Lower leg skin (tissue), 4 donors: ENCODE results near the gene SIK3. TPM values are rescaled to one million over a fixed set of nuclear protein-coding genes. Genes with fewer than 3 reads are reported as not detected.

Experiments used
- DNase-seq, 2 donors: peaks; one replicate each; pipeline ENCODE4 v3.0.0-alpha.2; 2019; ENCODE audit warnings: low spot score in 2 of 2
- H3K4me3 ChIP-seq: fragments of 200-600 bp; sonication (generic); 2 replicates; pipeline ENCODE4 v1.5.1; 2017; ENCODE audit warnings: mild to moderate bottlenecking, low read depth; ENCODE audit not compliant: poor library complexity, severe bottlenecking
- CTCF ChIP-seq, 3 donors: fragments of 450-650 bp; IDR thresholded peaks; one replicate each; pipeline ENCODE4 v1.5.1; 2016; ENCODE audit warnings: antibody characterized with exemption in 3 of 3, mild to moderate bottlenecking in 3 of 3, moderate library complexity in 2 of 3
- POLR2A ChIP-seq, 2 donors: fragments of 450-650 bp; IDR thresholded peaks; one replicate each; pipeline ENCODE4 v1.6.1; 2016 to 2017; ENCODE audit warnings: antibody characterized with exemption in 2 of 2, mild to moderate bottlenecking in 1 of 2, moderate library complexity in 1 of 2
- WGBS, 2 donors: methylation state at CpG; one replicate each; pipeline ENCODE4 v1.1.5; 2018; 5-methylcytosine and 5-hydroxymethylcytosine counted together
- intact Hi-C: fragments of 100-400 bp; cut with DNase I; formaldehyde crosslinking; loops from one replicate; pipeline ENCODE4 v1.15.0; 2023; ENCODE audit warnings: low total_unique reads
- total RNA-seq, 4 donors: library from RNA; depleted of rRNA; stranded (reverse); fragments of >200 nt; gene quantifications; one replicate each; pipeline ENCODE4 v1.1.0, GENCODE V29; 2016

The SIK3 gene
- total RNA-seq, 4 donors from 2014 or later = 26.7 to 37.5 (median 30.1) TPM

DNA sequence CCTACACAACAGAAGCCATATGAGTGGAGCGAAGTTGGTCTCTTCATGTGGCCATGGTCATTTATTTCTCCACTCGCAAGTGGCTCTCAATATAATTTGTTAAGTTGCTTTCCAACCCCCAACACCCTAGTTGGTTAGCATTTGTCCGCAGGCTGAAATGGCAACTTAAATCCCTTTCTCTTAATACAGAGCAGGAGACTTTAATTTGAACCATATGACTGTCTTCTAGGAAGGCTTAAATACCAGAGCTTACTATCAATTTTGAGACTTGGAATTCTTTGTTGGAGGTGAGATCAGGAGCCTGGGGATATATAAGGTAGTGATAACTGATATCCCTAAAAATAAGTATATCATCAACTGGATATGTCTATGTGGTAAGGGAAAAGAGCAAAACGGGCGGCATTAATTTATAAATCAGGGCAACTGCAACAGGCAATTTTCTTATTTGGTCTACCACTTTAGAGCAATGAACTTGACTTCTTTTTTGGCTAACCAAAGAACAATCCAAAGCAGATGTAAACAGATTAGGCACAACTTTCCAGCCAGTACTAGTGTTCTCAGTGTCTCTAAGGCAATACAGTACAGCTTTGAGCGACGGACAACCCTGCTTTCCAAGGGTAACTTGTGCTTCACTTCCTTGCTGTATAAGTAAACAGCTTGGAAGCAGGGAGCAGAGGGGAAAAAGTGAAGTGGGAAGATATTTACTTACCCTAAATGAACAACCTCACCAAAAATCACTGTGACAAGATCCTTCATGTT, 186.1 kb downstream of the SIK3 start:
- DNase-seq = no peak
- intact Hi-C loops = no loop called here
- TF ChIP-seq CTCF (IDR thresholded peaks at IDR 0.05) (no peak), POLR2A (IDR thresholded peaks at IDR 0.05) (no peak)
- no peak overlapping the region for H3K4me3 ChIP-seq
- WGBS, 2 donors = 75 to 79% methylated on average over 7 of the region's 7 CpGs

GRCh38 chr11:116910847-116911246, 187.4 kb downstream of the SIK3 start:
- no peak for TF ChIP-seq CTCF (IDR thresholded peaks at IDR 0.05)
- TF ChIP-seq POLR2A (IDR thresholded peaks at IDR 0.05) = no peak
- WGBS, 2 donors = 94 to 97% methylated on average over 4 of the region's 4 CpGs
- no peak overlapping the region for H3K4me3 ChIP-seq
- DNase-seq = no peak
- intact Hi-C loops = no loop called here

- whole genome bisulfite sequencing, 2 donors = 98% methylated on average over 2 of the region's 2 CpGs
- no peak for TF ChIP-seq POLR2A (IDR thresholded peaks at IDR 0.05)
- no peak overlapping the region for H3K4me3 ChIP-seq
- DNase-seq = no peak
- intact Hi-C loops = no loop called here
Observed at GRCh38 chr11:116910378-116910777, 187.8 kb downstream of the SIK3 start.

GRCh38 chr11:116909245-116909644, 189.0 kb downstream of the SIK3 start:
- TF ChIP-seq POLR2A (IDR thresholded peaks at IDR 0.05) (no peak), CTCF (IDR thresholded peaks at IDR 0.05) (no peak)
- WGBS, 2 donors = 88 to 96% methylated on average over 1 of the region's 1 CpG
- no peak overlapping the region for H3K4me3 ChIP-seq
- intact Hi-C loops = no loop called here
- DNase-seq = no peak

DNA sequence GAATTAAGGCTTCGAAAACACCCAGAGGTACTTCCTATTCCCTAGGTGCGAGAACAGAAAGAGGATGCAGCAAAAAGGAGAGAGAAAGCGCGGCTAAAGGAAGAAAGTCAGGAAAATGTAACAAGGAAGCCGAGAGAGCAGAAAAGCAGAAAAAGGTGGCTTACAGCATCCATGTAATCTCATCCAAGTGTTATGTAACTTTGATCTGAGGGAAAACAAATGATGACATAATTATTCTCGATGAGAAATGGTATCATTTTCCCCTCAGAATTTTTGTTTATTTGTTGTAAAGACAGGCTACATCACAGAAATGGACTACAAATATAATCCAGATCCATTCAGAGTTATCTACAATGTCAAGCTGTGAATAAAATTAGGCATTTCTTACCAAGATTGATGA, 191.7 kb downstream of the SIK3 start:
- DNase-seq = no peak
- intact Hi-C loops = no loop called here
- no peak overlapping the region for H3K4me3 ChIP-seq
- TF ChIP-seq CTCF (IDR thresholded peaks at IDR 0.05) = no peak
- no peak for TF ChIP-seq POLR2A (IDR thresholded peaks at IDR 0.05)
- 72 to 80% methylated on average over 6 of the region's 6 CpGs for WGBS, 2 donors

DNA sequence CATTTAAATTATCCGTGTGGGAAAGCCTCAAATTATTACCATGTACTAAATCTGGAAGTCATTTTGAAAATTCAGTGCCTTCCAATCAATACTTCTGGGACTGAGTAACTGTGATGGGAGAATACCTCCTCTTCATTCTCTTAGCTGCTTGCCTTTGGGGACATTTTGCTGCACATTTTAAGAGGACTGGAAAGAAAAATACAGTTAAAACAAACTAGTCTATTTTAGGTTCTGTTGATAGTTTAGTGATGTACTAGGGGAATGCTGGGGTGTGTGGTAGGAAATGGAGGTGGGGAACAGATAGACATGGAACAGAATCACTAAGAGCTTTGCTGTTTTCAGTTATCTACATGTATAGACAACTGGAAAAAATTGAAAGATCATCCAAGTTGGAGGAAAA, 195.1 kb downstream of the SIK3 start:
- intact Hi-C loops = no loop called here
- H3K4me3 ChIP-seq = no peak overlapping the region
- DNase-seq = no peak
- no peak for TF ChIP-seq POLR2A (IDR thresholded peaks at IDR 0.05)
- TF ChIP-seq CTCF (IDR thresholded peaks at IDR 0.05) = no peak
- WGBS, 2 donors = 63 to 80% methylated on average over 1 of the region's 1 CpG
